Adrenal gland (tissue), 5 donors: ENCODE data around the gene CALHM1.

Experiments
- POLR2A ChIP-seq, 2 donors: fragments of 450-650 bp; IDR thresholded peaks; one replicate each; pipeline ENCODE4 v1.6.1; 2017; ENCODE audit warnings: antibody characterized with exemption in 2 of 2, mild to moderate bottlenecking in 2 of 2, moderate library complexity in 1 of 2
- TF ChIP-seq, protein P1 (sequence below), 6 experiments: fragments of 450-650 bp in 4 of 6; fragments of 200-600 bp in 2 of 6; sonication (generic) in 1 of 6; IDR thresholded peaks; 1 replicate in 5 of 6; 2 replicates in 1 of 6; pipeline versions ENCODE4 v1.5.1 to v1.8.0; 2016 to 2021; ENCODE audit warnings: antibody characterized with exemption in 6 of 6, mild to moderate bottlenecking in 2 of 6, moderate library complexity in 1 of 6
- donor health status: DM: no; HTN: no; CAD: no.

DNA sequence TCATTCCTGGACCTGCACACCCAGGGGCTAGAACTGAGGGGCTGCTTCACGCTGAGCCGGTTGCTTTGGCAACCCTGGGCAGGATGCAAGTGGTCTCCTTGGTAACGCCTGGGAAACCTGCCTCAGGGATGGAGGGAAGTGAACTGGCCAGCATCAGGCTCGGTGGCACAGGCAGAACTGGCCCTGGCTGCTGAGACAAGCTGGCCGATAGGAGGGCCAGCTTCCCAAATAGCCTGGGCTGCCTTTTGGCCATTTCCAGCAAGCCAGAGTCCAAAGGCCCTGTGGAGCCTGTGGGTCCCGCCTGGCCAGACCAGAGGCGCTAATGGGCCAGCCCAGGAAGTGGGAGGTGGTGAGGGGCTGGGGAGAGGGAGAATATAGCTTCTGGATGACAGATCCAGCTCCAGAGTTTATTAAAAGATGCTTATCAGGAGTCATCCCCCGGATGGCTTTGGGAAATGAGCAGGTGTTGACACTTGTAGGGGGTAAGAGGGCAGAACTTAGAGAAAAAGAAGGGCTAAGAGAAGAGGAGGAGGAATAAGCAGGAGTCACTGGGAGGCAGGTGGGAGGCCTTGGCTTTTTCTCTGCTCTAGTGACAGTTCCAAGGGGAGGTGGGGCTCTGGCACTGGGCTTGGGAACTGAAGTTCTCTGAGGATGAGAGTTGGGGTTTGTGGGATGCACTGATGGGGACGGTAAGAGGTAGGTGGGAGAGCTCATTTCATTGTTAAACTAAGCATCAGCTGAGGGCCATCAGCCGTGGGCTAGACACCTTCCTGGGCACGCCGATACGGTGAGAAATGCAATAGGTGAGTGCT is 44.4 kb upstream of the CALHM1 start:
- no peak for TF ChIP-seq POLR2A (IDR thresholded peaks at IDR 0.05)
- TF ChIP-seq, protein P1, sequence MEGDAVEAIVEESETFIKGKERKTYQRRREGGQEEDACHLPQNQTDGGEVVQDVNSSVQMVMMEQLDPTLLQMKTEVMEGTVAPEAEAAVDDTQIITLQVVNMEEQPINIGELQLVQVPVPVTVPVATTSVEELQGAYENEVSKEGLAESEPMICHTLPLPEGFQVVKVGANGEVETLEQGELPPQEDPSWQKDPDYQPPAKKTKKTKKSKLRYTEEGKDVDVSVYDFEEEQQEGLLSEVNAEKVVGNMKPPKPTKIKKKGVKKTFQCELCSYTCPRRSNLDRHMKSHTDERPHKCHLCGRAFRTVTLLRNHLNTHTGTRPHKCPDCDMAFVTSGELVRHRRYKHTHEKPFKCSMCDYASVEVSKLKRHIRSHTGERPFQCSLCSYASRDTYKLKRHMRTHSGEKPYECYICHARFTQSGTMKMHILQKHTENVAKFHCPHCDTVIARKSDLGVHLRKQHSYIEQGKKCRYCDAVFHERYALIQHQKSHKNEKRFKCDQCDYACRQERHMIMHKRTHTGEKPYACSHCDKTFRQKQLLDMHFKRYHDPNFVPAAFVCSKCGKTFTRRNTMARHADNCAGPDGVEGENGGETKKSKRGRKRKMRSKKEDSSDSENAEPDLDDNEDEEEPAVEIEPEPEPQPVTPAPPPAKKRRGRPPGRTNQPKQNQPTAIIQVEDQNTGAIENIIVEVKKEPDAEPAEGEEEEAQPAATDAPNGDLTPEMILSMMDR (IDR thresholded peaks at IDR 0.05) = no peak
